ENCODE measurements around the gene OR52B2.

DNA sequence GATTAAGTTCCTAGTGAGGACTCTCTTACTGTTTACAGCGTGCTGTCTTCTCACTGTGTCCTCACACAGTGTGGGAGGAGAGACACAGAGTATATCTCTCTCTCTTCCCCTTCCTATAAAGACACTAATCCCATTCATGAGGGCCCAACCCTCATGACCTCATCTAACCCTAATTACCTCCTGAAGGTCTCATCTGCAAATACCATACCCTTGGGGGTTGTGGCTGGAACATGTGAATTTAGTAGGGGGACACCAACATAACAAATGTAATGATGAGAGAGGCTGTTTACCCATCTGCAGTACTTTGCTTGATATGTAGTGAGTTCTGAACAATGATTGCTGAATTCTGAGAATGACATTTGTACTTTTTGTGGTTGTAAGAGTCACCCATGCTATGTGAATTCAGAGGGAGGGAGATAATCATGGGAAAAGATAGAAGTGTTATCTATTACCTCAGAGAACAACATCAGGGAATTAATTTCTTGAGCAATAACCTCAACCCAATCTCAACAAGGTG is 24.0 kb upstream of the OR52B2 start:
- TF ChIP-seq, protein P1, sequence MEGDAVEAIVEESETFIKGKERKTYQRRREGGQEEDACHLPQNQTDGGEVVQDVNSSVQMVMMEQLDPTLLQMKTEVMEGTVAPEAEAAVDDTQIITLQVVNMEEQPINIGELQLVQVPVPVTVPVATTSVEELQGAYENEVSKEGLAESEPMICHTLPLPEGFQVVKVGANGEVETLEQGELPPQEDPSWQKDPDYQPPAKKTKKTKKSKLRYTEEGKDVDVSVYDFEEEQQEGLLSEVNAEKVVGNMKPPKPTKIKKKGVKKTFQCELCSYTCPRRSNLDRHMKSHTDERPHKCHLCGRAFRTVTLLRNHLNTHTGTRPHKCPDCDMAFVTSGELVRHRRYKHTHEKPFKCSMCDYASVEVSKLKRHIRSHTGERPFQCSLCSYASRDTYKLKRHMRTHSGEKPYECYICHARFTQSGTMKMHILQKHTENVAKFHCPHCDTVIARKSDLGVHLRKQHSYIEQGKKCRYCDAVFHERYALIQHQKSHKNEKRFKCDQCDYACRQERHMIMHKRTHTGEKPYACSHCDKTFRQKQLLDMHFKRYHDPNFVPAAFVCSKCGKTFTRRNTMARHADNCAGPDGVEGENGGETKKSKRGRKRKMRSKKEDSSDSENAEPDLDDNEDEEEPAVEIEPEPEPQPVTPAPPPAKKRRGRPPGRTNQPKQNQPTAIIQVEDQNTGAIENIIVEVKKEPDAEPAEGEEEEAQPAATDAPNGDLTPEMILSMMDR (IDR thresholded peaks at IDR 0.05; ENCODE audit: low read length), result no peak
- no peak for TF ChIP-seq EZH2 (IDR thresholded peaks at IDR 0.05; ENCODE audit: borderline replicate concordance, low read length)
